ENCODE results near the gene TPST2.
A peak's percentile ranks its signal among the peaks of the same experiment; 100 is the strongest.

The TPST2 gene

DNA sequence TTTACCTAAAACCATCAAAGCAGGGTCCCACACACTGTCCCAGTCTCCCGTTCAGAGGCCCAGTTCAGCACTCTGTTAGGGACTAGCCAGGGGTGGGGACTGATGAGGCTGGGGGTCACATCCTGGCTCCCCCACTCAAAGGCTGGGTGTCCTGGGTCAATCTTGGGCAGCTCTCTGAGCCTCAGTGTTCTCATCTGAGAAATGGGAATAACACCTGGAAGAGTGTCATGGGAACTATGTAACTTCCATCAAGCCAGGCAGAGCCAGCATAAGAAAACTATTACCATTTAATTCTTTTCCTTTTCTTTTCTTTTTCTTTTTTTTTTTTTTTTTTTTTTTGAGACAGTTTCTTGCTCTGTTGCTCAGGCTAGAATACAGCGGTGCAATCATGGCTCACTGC lies 38.4 kb downstream of the TPST2 start:
- peaks cover 1% of the 10 kb centered on the region for H3K27me3 Mint-ChIP-seq (ENCODE audit: low read depth)

DNA sequence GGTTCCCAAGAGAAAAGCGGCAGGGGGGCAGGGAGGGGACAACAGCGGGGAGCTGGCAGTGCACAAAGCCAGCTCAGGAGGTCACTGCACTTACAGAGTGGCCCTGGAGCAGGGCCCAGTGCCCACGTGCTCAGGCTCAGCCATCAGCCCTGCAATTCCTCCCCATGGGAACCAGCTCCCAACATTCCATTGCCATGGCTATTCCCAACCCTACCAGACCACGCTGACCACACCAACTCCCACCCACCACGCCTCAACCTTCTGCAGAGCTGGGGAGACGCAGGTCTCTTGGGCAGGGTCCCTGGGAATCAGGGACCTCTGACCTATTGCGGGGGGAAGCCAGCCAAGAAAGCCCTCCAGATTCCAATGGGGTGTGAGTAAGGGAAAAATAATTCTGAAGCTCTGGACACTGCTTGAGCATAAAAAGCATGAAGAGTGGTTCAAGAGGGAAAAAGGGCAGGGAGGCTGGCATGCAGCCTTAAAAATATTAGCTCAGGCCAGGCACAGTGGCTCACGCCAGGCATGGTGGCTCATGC lies 39.4 kb downstream of the TPST2 start:
- H3K9me3 Mint-ChIP-seq, result no peaks in the 10 kb centered on the region
- H3K4me3 Mint-ChIP-seq, result no peak overlapping the region
- H3K27ac Mint-ChIP-seq, result peak overlapping the region in 2 of 3 experiments; percentile 8 to 20

More for the DNA sequence above, 38.4 kb downstream of the TPST2 start:
- H3K36me3 Mint-ChIP-seq (ENCODE audit: low read depth), result no peaks in the 10 kb centered on the region
- H3K4me1 Mint-ChIP-seq, result peaks cover 10% of the 10 kb centered on the region
- no peak overlapping the region for H3K27ac Mint-ChIP-seq
- TF ChIP-seq, protein P1, sequence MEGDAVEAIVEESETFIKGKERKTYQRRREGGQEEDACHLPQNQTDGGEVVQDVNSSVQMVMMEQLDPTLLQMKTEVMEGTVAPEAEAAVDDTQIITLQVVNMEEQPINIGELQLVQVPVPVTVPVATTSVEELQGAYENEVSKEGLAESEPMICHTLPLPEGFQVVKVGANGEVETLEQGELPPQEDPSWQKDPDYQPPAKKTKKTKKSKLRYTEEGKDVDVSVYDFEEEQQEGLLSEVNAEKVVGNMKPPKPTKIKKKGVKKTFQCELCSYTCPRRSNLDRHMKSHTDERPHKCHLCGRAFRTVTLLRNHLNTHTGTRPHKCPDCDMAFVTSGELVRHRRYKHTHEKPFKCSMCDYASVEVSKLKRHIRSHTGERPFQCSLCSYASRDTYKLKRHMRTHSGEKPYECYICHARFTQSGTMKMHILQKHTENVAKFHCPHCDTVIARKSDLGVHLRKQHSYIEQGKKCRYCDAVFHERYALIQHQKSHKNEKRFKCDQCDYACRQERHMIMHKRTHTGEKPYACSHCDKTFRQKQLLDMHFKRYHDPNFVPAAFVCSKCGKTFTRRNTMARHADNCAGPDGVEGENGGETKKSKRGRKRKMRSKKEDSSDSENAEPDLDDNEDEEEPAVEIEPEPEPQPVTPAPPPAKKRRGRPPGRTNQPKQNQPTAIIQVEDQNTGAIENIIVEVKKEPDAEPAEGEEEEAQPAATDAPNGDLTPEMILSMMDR (IDR thresholded peaks at IDR 0.05; ENCODE audit: unreplicated experiment in 3 of 3), result no peak
- H3K9me3 Mint-ChIP-seq, result no peaks in the 10 kb centered on the region
- no peak overlapping the region for H3K4me3 Mint-ChIP-seq

DNA sequence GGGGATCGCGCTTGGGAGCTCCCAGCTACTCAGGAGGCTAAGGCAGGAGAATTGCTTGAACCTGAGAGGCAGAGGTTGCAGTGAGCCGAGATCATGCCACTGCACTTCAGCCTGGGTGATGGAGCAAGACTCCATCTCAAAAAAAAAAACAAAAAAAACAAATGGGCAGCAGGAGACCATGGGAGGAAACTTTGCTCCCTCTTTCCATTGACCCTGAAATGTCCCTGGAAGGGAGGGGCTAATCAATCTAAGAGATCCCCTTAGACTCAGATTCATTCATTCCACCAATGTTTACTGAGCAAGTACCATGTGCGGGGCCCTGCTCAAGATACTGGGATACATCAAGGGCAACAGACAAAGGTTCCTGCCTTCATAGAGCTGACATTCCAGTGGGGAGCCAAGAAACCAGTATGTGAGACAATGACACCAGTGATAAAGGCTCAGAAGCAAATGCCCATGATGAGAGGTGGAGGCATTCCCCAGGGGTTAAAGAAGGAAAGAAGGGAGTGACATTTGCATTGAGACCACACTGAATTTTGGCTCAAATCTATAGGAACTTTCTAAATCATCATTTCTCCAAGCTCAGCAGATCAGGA lies 39.9 kb downstream of the TPST2 start:
- no peaks in the 10 kb centered on the region for H3K27me3 Mint-ChIP-seq (ENCODE audit: low read depth)
- peaks cover 9% of the 10 kb centered on the region for H3K4me1 Mint-ChIP-seq
- peak overlapping the region in 1 of 3 experiments; percentile 20 for H3K27ac Mint-ChIP-seq
- H3K36me3 Mint-ChIP-seq (ENCODE audit: low read depth), result no peaks in the 10 kb centered on the region
- H3K9me3 Mint-ChIP-seq, result no peaks in the 10 kb centered on the region
- H3K4me3 Mint-ChIP-seq, result no peak overlapping the region
- TF ChIP-seq, protein P1 (IDR thresholded peaks at IDR 0.05; ENCODE audit: unreplicated experiment in 3 of 3), result no peak

More for the DNA sequence above, 39.4 kb downstream of the TPST2 start:
- H3K4me1 Mint-ChIP-seq, result peaks cover 9% of the 10 kb centered on the region
- no peaks in the 10 kb centered on the region for H3K36me3 Mint-ChIP-seq (ENCODE audit: low read depth)
- TF ChIP-seq, protein P1 (IDR thresholded peaks at IDR 0.05; ENCODE audit: unreplicated experiment in 3 of 3), result no peak
- no peaks in the 10 kb centered on the region for H3K27me3 Mint-ChIP-seq (ENCODE audit: low read depth)

DNA sequence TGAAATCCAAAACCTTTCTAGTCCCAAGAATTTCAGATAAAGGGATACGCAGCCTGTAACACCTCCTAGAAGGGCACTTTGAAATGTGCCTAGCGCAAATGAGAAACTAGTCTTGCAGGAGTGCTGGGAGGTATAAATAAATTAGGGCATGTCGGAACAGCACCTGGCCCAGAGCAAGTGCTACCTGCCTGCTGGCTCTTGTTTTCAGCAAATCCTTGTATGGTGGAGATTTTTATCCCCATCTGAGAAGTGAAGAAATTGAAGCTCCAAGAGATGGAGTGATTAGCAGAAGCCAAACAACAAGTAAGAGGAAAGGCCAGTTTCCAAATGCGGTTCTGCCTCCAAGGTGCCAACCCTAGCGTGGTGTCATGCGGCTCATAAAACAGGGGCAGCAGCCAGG lies 40.9 kb downstream of the TPST2 start:
- Mint-ChIP-seq H3K4me3 (no peak overlapping the region), H3K4me1 (peaks cover 9% of the 10 kb centered on the region), H3K27me3 (ENCODE audit: low read depth) (no peaks in the 10 kb centered on the region), H3K27ac (no peak overlapping the region), H3K36me3 (ENCODE audit: low read depth) (no peaks in the 10 kb centered on the region), H3K9me3 (no peaks in the 10 kb centered on the region)
- TF ChIP-seq, protein P1 (IDR thresholded peaks at IDR 0.05; ENCODE audit: unreplicated experiment in 3 of 3), result no peak

DNA sequence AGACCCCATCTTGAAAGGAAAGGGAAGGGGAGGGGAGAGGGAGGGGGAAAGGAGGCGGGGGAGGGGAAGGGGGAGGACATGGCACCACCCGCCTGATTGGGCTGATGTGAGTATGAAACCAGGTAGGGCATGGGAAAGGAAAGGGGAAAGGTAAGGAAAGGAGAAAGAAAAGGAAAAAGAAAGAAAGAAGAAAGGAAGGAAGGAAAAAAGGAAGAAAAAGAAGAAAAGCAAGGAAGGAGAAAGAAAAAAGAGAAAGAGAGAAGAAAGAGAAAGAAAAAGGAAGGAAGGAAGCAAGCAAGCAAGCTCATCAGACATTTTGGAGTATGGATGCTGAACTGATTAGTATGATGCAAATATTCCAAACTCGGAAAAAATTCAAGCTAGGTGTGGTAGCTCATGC lies 41.6 kb downstream of the TPST2 start:
- no peaks in the 10 kb centered on the region for H3K27me3 Mint-ChIP-seq (ENCODE audit: low read depth)
- no peak overlapping the region for H3K4me3 Mint-ChIP-seq
- H3K36me3 Mint-ChIP-seq (ENCODE audit: low read depth), result no peaks in the 10 kb centered on the region
- no peaks in the 10 kb centered on the region for H3K9me3 Mint-ChIP-seq
- H3K4me1 Mint-ChIP-seq, result peaks cover 9% of the 10 kb centered on the region
- TF ChIP-seq, protein P1 (IDR thresholded peaks at IDR 0.05; ENCODE audit: unreplicated experiment in 3 of 3), result no peak
- no peak overlapping the region for H3K27ac Mint-ChIP-seq

DNA sequence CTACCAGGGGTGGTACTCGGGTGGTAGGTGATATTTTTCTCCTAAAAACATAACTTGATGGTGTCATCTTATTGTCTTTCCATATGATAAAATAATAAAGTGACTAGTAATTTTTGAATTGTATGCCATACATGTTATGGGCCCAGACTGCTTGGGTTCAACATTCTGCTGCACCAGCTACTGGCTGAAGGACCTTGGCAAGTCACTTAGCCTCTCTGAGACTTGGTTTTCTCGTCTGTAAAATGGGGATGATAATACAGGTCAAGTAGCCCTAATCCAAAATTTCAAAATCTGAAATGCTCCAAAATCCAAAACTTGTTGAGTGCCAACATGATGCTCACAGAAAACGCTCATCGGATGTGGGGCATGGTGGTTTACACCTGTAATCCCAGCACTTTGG lies 42.1 kb downstream of the TPST2 start:
- Mint-ChIP-seq H3K36me3 (ENCODE audit: low read depth) (no peaks in the 10 kb centered on the region), H3K9me3 (no peaks in the 10 kb centered on the region), H3K4me3 (no peak overlapping the region), H3K27ac (no peak overlapping the region), H3K4me1 (peaks cover 9% of the 10 kb centered on the region), H3K27me3 (ENCODE audit: low read depth) (no peaks in the 10 kb centered on the region)
- TF ChIP-seq, protein P1 (IDR thresholded peaks at IDR 0.05; ENCODE audit: unreplicated experiment in 3 of 3), result no peak

Data from nephron (organoid).